Measurements from ENCODE around the gene XPNPEP1. TPM values are rescaled to one million over a fixed set of nuclear protein-coding genes. Genes with fewer than 3 reads are reported as not detected.

XPNPEP1 gene
- total RNA-seq = 35.7 TPM
- long read RNA-seq, transcript XPNPEP1-218 (21 exons, 2,539 nt) = major isoform, 64 of 95 reads
- long read RNA-seq, partial matches to known transcripts = 5 of 95 reads
- long read RNA-seq, other reads (novel, unspliced or antisense) = 24 of 95 reads

DNA sequence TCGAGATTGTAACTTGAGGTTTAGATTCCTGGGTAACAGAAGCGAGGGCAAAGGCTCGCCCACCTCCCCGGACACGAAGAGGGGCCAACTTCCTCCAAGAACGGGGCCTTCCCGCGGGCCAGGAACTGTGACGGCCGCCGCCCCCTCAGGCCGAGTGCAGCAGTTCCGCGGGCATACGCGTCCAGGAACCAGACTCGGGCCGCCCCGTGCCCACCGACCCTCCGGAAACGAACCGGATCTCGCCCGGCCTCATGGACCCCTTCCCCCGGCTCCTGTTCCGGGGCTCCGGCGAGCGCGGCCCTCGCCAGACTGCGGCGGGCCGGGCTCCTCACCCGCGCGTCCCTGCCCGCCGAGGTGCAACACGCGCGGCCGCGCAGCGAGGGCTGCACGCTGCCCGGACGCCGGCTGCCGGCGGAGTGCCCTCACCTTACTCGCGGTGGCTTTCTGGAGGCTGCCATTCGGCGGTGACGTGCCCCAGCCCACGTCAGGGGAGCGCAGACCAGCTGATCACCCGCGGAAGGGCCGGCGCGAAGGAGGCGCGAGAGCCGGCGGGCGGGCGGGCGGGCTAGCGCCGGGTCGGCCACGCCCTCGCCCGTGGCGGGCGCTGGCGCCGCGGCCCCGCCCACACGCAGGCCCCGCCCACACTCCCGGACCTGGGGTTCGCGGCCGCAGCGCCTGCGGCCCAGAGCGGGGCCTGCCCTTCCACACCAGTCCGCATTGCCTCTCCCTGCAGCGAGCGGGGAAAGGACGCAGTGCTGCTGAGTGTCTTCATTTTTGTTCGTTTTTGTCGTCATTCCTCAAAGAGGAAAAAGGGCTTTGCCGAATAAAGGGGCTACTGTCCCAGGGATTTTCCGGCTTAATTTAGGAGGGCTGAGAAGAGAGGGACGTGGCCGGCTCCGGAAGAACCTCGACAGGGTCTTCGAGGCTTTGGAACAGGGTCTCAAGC is at the start of gene XPNPEP1:
Gene XPNPEP1 (minus strand): TSS at position 536 of the 946 bp plus-strand sequence. CDS start 78 bp downstream, at position 458.
- H3K36me3 ChIP-seq = no peaks in the 10 kb centered on the region
- H3K27ac ChIP-seq (replicated peaks) = peak within 1 kb of the TSS; percentile 96
- intact Hi-C loops (cut with micrococcal nuclease) = no loop called here
- H3K4me1 ChIP-seq = peaks cover 28% of the 10 kb centered on the region
- no peaks in the 10 kb centered on the region for H3K27me3 ChIP-seq (ENCODE audit: low read depth)
- peak within 1 kb of the TSS; percentile 97 for H3K4me3 ChIP-seq
- TF ChIP-seq, protein P1, sequence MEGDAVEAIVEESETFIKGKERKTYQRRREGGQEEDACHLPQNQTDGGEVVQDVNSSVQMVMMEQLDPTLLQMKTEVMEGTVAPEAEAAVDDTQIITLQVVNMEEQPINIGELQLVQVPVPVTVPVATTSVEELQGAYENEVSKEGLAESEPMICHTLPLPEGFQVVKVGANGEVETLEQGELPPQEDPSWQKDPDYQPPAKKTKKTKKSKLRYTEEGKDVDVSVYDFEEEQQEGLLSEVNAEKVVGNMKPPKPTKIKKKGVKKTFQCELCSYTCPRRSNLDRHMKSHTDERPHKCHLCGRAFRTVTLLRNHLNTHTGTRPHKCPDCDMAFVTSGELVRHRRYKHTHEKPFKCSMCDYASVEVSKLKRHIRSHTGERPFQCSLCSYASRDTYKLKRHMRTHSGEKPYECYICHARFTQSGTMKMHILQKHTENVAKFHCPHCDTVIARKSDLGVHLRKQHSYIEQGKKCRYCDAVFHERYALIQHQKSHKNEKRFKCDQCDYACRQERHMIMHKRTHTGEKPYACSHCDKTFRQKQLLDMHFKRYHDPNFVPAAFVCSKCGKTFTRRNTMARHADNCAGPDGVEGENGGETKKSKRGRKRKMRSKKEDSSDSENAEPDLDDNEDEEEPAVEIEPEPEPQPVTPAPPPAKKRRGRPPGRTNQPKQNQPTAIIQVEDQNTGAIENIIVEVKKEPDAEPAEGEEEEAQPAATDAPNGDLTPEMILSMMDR (IDR thresholded peaks at IDR 0.05; ENCODE audit: borderline replicate concordance) = no peak
- peak; percentile 90 for DNase-seq
- H3K9me3 ChIP-seq (replicated peaks) = no peaks in the 10 kb centered on the region

GRCh38 chr10:109972372-109973001 is 49.2 kb upstream of the XPNPEP1 start:
- no peak overlapping the region for H3K4me3 ChIP-seq
- no peak overlapping the region for H3K27ac ChIP-seq (replicated peaks)
- peaks cover 33% of the 10 kb centered on the region for H3K4me1 ChIP-seq
- no peaks in the 10 kb centered on the region for H3K9me3 ChIP-seq (replicated peaks)
- H3K27me3 ChIP-seq (ENCODE audit: low read depth) = no peaks in the 10 kb centered on the region
- intact Hi-C loops (cut with micrococcal nuclease) = no loop called here
- TF ChIP-seq, protein P1 (IDR thresholded peaks at IDR 0.05; ENCODE audit: borderline replicate concordance) = no peak
- H3K36me3 ChIP-seq = no peaks in the 10 kb centered on the region
- DNase-seq = no peak

- TF ChIP-seq, protein P1 (IDR thresholded peaks at IDR 0.05; ENCODE audit: borderline replicate concordance) = no peak
- no peak for DNase-seq
- Histone ChIP-seq H3K36me3 (no peaks in the 10 kb centered on the region), H3K4me3 (no peak overlapping the region), H3K4me1 (peaks cover 34% of the 10 kb centered on the region), H3K27me3 (ENCODE audit: low read depth) (no peaks in the 10 kb centered on the region), H3K27ac (replicated peaks) (no peak overlapping the region), H3K9me3 (replicated peaks) (no peaks in the 10 kb centered on the region)
- intact Hi-C loops (cut with micrococcal nuclease) = no loop called here
Measured at GRCh38 chr10:109971634-109972033, 48.3 kb upstream of the XPNPEP1 start.

DNA sequence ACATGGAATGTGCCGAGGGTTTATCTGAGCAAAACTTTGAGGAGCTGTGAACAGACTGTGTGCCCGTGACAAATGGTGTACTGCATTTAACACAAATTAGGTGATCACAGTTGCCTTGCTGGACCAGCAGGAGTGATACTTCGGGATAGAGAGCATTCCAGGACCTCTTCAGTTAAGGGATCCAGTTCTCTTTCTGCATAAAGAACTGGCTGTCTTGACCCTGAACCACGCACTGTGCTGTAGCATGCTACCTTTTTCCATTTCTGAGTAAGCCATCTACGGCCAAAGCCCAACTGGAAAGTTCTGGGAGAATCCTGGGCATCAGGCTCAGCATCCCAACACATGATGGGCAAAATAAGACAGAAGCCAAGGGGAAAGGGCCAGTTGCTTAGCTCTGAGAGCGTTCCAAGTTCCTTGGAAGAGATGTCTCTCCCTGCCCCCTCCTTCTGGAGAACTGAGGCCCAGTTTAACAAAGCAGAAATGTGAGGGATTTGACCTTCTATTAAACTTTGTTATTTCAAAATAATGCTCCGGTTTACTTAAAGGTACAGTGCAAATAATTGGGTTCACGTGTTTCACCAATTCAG is 46.5 kb upstream of the XPNPEP1 start:
- TF ChIP-seq, protein P1 (IDR thresholded peaks at IDR 0.05; ENCODE audit: borderline replicate concordance) = no peak
- intact Hi-C loops (cut with micrococcal nuclease) = no loop called here
- peaks cover 47% of the 10 kb centered on the region for H3K4me1 ChIP-seq
- H3K9me3 ChIP-seq (replicated peaks) = no peaks in the 10 kb centered on the region
- no peak overlapping the region for H3K4me3 ChIP-seq
- DNase-seq = no peak
- H3K27me3 ChIP-seq (ENCODE audit: low read depth) = no peaks in the 10 kb centered on the region
- H3K27ac ChIP-seq (replicated peaks) = peak overlapping the region; percentile 49
- no peaks in the 10 kb centered on the region for H3K36me3 ChIP-seq
